Glomerular visceral epithelial cell (primary cell): Measurements from ENCODE around the gene NCBP1.

ENCODE experiments used
- DNase-seq: peaks from one replicate; pipeline ENCODE4 v3.0.0-alpha.2; 2016; ENCODE audit errors: extremely low spot score

Gene NCBP1

DNA sequence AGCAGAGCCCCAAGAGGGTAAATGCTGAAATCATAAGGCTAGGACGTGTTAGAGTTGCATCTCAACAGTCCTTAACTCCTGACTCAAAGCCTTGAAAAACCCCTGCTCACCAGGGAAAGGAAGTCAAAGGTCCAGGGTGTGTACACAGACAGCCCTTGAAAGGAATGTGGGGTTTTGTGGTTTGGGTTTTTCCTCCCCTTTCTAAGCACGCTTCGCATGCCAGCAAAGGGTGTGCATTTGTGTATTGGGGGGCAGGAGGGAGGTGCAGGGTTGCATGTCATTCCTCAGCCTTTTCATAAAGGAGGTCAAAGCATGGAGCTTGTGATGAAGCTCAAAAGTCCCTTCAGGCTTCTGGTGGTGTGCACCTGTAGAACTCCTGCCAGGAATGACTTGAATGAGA, 80.8 kb downstream of the NCBP1 start:
- peak; percentile 90 for DNase-seq

DNA sequence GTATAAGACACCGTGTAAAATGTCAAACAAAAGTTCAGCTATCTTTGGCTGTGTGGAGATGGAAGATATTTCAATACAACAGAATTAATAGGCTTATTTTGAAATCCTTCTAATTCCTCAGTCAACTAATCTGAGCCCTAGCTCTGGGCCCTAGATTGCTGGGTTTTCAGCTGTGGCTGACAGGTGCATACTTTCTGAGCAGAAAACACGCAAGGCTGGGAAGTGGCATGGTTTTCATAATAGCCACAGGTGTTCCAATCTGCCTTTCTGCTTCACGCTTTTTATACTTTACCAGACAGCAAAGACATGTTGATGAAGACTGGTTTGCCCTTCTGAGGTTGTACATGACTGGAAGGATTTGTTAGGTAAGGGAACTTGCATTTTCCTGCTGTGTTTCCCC, 84.2 kb downstream of the NCBP1 start:
- no peak for DNase-seq

DNA sequence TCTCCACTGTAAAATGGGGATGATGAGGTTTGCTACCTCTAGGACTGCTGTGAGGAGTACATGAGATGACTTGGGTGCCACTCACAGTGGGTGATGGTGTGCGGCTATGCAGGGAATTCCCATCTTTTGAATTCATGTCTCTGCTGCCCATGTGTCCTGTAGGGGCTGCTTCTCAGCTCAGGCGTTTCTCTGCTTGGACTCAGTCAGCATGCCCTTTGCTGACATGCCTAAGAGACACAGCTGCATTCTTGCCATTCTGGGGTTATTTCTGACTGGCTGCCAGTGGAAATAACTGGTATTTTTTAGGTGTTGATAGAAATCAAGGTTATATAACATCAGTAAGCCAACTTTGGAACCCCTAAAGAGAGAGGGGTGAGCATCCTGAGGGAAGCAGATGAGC, 87.8 kb downstream of the NCBP1 start:
- no peak for DNase-seq

DNA sequence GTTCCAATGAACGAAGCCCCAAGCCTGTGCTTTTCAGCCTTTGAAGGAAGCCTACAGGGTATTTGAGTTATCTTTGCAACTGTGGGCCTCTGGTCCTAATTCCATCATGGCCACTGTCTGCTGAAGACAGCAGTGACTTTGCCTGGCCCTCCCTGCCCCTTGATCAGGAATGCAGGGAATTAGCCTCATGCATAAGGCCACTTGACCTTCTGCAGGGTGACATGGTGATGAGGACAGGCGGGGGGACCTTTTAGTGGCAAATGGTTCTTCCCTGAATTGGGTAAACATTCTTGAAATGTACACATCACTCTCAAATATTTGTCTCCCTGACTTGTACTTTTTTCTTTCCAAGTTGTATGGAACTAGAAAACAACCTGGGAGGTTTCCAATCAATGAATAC, 88.7 kb downstream of the NCBP1 start:
- no peak for DNase-seq
